ENCODE results near the gene SCIN. TPM values are rescaled to one million over a fixed set of nuclear protein-coding genes. Genes with fewer than 3 reads are reported as not detected.

The SCIN gene
- total RNA-seq, 1 donor from 2014 or later: 6.3 TPM

DNA sequence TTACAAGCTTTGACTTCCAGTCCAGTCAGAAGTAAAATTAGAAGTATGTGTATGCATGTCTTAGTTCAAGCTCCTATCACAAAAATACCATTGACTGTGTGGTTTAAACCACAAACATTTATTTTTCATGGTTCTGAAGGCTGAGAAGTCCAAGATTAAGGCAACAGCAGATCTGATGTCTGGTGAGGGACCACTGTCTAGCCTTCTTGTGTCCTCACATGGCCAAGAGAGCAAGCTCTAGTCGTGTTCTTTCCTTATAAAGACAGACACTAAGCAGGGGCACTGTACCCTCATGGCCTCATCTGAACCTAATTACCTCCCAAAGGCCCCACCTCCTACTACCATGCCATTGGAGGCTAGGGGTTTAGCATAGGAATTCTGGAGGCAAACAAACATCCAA is 75.6 kb downstream of the SCIN start:
- DNase-seq (ENCODE audit: low read depth): no peak
- TF ChIP-seq, protein P1, sequence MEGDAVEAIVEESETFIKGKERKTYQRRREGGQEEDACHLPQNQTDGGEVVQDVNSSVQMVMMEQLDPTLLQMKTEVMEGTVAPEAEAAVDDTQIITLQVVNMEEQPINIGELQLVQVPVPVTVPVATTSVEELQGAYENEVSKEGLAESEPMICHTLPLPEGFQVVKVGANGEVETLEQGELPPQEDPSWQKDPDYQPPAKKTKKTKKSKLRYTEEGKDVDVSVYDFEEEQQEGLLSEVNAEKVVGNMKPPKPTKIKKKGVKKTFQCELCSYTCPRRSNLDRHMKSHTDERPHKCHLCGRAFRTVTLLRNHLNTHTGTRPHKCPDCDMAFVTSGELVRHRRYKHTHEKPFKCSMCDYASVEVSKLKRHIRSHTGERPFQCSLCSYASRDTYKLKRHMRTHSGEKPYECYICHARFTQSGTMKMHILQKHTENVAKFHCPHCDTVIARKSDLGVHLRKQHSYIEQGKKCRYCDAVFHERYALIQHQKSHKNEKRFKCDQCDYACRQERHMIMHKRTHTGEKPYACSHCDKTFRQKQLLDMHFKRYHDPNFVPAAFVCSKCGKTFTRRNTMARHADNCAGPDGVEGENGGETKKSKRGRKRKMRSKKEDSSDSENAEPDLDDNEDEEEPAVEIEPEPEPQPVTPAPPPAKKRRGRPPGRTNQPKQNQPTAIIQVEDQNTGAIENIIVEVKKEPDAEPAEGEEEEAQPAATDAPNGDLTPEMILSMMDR (conservative IDR thresholded peaks at IDR 0.05; ENCODE audit: low read depth, low read length): no peak

DNA sequence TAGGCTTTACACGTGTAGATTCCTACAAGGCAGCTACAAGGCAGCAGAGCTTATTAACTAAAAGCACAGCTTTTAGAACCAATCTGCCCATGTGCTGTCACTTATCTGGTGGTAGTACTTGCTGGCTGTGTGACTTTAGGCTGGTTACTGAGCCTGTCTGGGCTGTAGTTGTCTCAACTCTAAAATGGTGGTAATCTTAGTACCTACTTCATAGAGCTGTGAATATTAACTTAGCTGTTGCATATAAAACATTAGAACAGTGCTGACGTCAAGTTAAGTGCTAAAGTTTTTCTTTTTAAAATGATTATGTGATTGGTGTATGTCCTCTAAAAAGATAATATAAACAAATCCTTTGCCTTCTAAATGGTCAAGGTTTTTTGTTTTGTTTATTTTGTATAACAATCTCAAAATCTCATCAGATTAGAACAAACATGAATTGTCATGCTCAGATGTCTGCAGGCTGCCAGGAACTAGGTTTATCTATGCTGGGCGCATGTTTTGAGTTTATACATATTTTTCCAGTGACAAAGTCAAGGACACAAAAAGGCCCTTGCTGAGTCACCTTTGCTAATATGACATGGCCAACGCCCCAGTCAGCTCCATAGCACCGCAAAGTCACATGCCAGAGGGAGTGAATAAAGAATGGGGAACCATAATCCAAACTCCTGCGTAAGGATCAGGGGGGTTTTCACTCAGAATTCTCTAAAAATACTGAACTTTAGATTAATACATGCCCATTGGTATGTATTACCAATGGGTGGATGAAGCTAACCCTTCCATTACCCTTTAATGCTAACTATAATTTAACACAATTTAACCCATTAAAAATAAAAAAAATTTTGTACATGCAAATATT is 77.1 kb downstream of the SCIN start:
- H3K4me3 ChIP-seq (ENCODE audit: low read depth, low read length): no peak overlapping the region
- TF ChIP-seq, protein P1 (conservative IDR thresholded peaks at IDR 0.05; ENCODE audit: low read depth, low read length): no peak
- DNase-seq (ENCODE audit: low read depth): no peak

More for the DNA sequence above, 75.6 kb downstream of the SCIN start:
- no peak overlapping the region for H3K4me3 ChIP-seq (ENCODE audit: low read depth, low read length)

DNA sequence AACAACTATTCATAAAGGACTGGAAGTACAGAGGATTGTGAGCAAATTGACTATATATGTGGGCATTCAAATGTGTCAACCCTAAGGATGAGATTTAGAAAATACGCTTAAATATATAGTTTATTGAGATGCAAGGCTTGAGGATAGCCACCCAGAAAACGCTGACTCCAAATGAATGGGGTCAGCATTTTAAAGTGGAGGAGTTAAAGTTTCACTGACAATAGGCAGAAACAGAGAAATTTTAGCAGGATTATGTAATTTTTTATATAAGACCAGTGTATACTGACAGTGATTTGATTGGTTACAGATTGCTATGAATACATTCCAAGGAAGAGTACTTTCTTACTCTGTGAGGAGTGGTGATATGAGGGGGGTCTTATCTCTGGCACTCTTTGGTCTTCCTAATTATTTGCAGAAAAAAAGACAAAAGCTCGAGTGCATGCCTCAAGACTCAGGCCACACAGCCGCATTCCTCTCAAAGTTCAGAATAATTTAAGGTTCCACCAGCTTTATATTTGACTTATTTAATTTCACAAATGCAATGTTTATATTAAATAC is 78.3 kb downstream of the SCIN start:
- no peak for DNase-seq (ENCODE audit: low read depth)
- no peak overlapping the region for H3K4me3 ChIP-seq (ENCODE audit: low read depth, low read length)
- TF ChIP-seq, protein P1 (conservative IDR thresholded peaks at IDR 0.05; ENCODE audit: low read depth, low read length): no peak

DNA sequence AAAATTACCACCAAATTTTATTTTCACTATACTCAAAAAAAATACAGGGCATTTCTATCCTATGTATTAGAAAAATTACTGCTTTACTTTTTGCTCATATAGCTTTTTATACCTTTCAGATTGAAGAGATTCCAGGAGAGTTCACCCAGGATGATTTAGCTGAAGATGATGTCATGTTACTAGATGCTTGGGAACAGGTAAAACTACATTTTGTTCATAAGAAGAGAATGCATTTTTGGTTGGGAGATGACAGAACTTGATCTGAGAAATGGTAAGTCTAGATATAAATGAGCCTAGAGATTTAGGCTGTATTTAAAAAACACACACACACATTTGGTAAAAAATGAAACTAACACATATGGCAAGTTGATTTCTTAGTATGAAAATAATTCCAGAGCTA is 78.8 kb downstream of the SCIN start:
- TF ChIP-seq, protein P1 (conservative IDR thresholded peaks at IDR 0.05; ENCODE audit: low read depth, low read length): no peak
- DNase-seq (ENCODE audit: low read depth): no peak
- no peak overlapping the region for H3K4me3 ChIP-seq (ENCODE audit: low read depth, low read length)

DNA sequence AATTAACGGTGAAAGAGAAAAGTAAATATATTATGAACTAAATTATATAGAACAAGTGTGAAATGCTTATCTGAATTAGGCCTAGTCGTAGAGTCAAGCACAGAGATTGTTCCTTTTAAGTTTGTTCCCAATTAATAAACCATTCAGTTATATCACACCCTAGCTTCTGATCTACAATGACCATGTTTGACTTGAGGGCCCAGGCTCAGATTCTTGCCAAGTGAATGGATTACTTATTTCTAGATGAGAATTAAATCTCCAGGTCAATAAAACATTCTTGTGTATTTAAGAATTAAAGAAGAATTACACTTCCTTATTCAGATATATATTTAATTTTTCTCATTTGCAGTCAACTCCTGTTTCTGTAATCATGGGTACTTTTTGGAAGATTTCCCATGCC is 79.6 kb downstream of the SCIN start:
- DNase-seq (ENCODE audit: low read depth): no peak
- TF ChIP-seq, protein P1 (conservative IDR thresholded peaks at IDR 0.05; ENCODE audit: low read depth, low read length): no peak
- no peak overlapping the region for H3K4me3 ChIP-seq (ENCODE audit: low read depth, low read length)

DNA sequence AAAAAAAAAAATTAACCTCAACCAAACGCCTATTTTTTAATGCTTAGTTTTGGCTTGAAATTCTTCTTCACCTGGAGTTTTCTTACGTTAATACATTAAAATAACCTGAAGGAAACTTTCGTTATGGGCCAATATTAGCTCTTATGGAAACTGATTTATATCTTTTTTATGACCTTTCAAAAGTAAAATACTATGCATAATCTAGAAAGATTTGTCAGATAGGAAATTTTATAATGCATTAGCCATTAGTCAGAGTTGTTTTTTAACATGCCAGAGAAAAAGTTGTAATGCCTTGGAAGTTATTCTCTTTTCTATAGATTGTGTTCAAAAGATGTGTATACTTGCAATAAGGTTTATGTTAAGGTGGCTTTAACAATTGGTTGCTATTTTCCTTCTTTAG is 82.6 kb downstream of the SCIN start:
- TF ChIP-seq, protein P1 (conservative IDR thresholded peaks at IDR 0.05; ENCODE audit: low read depth, low read length): no peak
- no peak overlapping the region for H3K4me3 ChIP-seq (ENCODE audit: low read depth, low read length)
- DNase-seq (ENCODE audit: low read depth): no peak

Data from epithelial cell of proximal tubule (primary cell).